ENCODE data around the gene FAM222B.
A peak's percentile ranks its signal among the peaks of the same experiment; 100 is the strongest.

Gene FAM222B

DNA sequence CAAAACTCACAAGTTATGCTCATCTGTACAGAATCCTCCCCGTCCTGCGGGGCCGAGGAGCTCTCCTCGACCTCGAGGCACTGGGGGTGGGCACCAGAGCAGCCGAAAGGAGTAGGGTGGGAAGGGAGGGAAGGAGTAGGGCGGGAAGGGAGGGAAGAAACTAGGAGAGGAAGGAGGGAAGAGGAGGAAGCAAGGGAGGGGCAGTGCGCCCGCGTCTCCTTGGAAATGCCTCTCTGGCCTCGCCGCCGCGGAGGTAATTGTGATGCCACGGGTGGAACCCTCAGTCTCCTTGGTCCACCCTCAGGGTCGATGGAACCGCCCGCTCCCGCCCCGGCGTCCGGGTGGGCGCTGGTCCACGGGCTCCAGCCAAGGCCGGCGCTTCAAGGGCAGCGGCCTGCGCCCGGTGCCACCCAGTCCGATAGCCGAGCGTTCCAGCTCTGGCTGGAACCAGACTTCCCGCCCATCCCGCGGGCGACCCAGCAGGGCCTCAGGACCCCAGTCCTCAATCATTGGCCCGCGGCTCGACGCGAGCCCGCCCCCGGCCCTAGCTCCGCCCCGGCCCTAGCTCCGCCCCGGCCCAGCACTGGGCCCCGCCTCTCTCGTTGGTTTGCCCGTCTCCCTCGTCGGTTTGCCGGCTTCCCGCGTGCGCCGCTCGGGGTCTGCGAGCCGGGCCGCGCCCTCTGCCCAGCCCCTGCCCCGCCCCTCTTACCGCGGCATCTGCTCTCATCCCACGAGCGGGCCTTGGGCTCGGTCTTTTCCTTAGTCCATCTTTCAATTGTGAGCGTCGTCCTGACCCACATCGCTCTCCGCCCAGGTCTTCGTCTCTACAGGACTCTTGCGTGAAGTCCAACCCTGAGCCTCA, 131.5 kb downstream of the FAM222B start:
- DNase-seq = peak; percentile 92

DNA sequence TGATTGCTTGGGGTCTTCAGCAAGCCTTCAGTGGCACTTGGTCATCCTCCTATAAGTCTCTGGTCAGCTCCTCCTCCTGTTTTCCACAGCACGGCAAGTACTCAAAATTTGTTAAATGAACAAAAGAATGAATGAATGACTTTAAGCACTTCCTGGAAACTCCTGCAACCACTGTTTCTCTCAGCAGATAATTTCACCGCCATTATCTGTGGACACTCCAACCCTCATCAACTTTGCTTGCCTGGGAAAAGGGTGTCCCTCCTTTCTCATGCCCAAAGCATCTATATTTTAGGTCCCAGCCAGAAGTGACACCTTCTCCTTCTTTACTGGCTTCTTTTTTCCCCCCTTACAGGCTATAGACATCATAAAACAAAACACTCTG, 135.3 kb downstream of the FAM222B start:
- DNase-seq = no peak

DNA sequence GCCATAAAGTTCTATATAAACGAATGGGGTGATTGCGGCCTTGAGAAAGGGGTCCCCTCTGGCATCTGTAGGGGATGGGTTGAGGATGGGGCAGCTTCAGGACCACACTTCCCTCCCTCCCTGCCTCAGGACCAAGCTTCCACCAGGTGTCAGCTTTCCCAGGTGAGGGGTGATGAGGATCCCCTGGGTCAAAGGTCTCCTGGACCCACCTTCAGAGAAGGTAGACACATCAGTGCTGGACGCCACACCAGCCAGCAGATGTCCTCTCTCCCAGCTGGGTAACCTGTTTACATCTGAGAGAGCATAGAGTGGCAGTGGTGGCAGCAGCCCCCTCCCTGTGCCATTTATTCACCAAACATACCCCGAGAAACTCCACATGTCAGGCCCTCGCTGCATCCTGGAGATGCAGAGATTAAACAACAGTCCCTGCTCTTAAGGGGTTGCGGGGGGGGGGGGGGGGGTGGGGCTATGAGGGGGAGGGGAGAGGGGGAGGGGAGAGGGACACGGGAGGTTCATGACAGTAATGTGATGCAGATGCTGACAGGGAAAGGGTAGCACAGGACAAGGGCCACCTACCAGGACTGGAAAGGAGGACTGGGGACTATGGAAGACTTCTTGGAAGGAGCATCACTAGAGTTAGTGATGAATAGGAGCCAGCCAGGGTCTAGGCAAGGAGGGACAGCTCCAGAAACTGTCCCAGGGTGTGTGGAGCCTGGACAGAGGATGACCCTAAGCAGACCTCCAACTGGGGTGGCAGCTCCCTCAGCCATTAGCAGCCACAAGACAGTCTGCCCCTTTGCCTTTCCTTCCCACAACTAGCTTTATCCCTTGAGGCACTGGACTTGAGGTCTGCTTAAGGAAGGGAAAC, 135.9 kb downstream of the FAM222B start:
- no peak for DNase-seq
